NCI-H1105 (cell line): Measurements from ENCODE around the gene STXBP6.
"Not testable (repeated sequence)": the region's sequence is repeated elsewhere in the genome, so short reads cannot be mapped to it uniquely, and the experiment has no call there.

Experiments
- DNase-seq: peaks from one replicate; lab custom pipeline; 2025; lab: John Stamatoyannopoulos, UW

STXBP6 gene

GRCh38 chr14:24803426-24803825, 246.5 kb downstream of the STXBP6 start:
- DNase-seq: not testable (repeated sequence)

- DNase-seq: no peak
Observed at GRCh38 chr14:24802236-24802635, 247.7 kb downstream of the STXBP6 start.

GRCh38 chr14:24801024-24801423, 248.9 kb downstream of the STXBP6 start:
- no peak for DNase-seq

- DNase-seq: no peak
Observed at GRCh38 chr14:24798911-24799462, 251.0 kb downstream of the STXBP6 start.

- no peak for DNase-seq
Observed at GRCh38 chr14:24795406-24795805, 254.5 kb downstream of the STXBP6 start.

GRCh38 chr14:24794644-24795305, 255.2 kb downstream of the STXBP6 start:
- peak; percentile 62 for DNase-seq

- no peak for DNase-seq
Observed at GRCh38 chr14:24790196-24790595, 259.8 kb downstream of the STXBP6 start.

- no peak for DNase-seq
Observed at GRCh38 chr14:24789378-24789884, 260.5 kb downstream of the STXBP6 start.

- DNase-seq: no peak
Observed at GRCh38 chr14:24785698-24786097, 264.2 kb downstream of the STXBP6 start.

GRCh38 chr14:24784981-24785380, 265.0 kb downstream of the STXBP6 start:
- DNase-seq: no peak

- no peak for DNase-seq
Observed at GRCh38 chr14:24783791-24784190, 266.2 kb downstream of the STXBP6 start.

GRCh38 chr14:24780281-24780680, 269.7 kb downstream of the STXBP6 start:
- no peak for DNase-seq

GRCh38 chr14:24777678-24778077, 272.3 kb downstream of the STXBP6 start:
- no peak for DNase-seq

GRCh38 chr14:24775950-24776349, 274.0 kb downstream of the STXBP6 start:
- no peak for DNase-seq

GRCh38 chr14:24774187-24774915, 275.6 kb downstream of the STXBP6 start:
- no peak for DNase-seq

- DNase-seq: not testable (repeated sequence)
Observed at GRCh38 chr14:24773564-24773963, 276.4 kb downstream of the STXBP6 start.

GRCh38 chr14:24766434-24766833, 283.5 kb downstream of the STXBP6 start:
- DNase-seq: no peak

GRCh38 chr14:24761141-24761540, 288.8 kb downstream of the STXBP6 start:
- DNase-seq: no peak
